Activated CD8-positive, alpha-beta memory T cell treated with anti-CD3 and anti-CD28 coated beads for 4 hours (primary cell): Measurements from ENCODE around the gene FERMT1.
"Not testable (repeated sequence)": the region's sequence is repeated elsewhere in the genome, so short reads cannot be mapped to it uniquely, and the experiment has no call there.

Experiments used
- DNase-seq, 2 donors: peaks; one replicate each; pipeline ENCODE4 v3.0.0-alpha.2; 2020; ENCODE audit warnings: low read depth in 2 of 2

The FERMT1 gene

DNA sequence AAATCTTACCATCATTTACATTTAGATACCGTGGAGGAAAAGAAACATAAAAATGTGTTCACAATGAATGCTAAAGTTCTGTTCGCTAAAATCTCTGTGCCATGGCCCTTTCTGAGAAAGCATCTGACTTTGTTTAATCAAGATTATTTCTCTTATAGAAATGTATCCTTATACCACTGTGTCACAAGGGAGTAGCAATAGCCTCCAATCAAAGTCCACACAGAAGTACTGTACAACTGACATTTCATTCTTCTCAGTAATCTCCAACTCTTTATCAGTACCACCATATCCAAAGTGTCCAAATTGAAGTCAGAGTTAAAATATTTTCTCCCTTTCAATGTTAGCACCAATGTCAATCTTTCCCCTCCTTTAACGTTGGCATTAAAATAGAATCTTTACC is 6.1 kb downstream of the FERMT1 start:
- DNase-seq = no peak

DNA sequence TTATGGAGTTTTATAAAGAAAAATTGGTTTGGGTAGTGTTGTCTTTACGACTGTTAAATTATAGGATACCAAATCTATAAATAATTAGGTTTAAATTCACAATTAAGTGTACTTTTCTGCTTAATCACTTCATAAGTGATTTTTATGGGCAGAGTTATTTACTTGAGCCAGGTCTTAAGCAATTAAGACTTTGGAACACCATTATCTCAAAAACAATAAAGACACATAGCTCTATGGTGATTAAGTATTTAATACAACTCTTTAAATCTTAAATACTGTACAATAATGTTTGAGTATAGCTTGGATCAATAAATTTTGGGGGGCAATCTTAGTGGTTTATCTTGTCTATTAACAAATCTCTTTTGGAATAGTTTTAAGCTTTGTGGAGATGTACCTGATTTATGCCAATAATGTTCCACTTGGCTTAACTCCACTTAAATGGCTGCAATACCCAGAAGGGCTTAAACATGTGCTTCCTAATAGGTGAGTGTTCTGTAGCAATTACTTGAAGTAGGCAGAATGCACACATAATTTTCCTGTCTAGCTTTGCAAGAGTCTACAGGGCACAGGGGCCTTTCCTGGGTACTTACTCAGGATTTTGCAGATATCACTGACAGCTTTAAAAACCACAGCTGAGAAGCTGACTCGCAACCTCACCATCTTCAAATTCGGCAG is 7.5 kb downstream of the FERMT1 start:
- no peak for DNase-seq

DNA sequence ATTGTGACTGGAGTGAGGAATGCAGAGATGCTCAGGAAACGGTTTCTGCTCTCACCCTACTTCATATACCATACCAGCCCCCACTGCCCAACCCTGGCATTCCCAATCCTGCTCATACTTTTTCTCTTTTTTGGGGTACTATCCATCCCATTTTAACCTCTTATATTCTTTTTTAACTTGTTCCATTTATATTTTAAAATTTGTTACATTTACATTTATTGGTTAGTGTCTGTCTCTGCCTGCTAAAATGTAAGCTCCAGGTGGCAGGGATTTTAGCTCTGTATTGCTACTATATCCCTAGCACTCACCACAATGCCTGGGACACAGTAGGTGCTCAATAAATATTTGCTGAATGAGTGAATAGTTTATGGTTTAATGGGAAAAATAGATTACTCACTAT is 8.1 kb downstream of the FERMT1 start:
- DNase-seq = no peak

DNA sequence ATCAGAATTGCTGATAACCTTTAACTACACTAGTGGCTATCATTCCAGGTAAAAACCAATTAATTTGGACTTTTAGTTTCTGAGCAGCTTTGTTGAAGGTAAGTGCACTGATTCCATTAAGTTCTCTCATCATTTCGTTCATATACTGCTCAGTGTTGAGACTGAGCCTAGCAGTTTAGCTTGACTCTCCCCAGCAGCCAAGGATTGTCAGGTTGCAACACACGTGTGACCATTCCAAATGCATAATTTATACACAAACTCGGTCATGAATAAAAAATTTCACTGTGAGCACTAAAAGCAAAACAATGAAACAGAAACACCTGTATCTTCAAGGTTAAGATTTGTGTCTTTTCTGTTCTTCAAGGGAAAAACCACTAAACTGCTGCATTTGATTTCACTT is 8.9 kb downstream of the FERMT1 start:
- DNase-seq = no peak

DNA sequence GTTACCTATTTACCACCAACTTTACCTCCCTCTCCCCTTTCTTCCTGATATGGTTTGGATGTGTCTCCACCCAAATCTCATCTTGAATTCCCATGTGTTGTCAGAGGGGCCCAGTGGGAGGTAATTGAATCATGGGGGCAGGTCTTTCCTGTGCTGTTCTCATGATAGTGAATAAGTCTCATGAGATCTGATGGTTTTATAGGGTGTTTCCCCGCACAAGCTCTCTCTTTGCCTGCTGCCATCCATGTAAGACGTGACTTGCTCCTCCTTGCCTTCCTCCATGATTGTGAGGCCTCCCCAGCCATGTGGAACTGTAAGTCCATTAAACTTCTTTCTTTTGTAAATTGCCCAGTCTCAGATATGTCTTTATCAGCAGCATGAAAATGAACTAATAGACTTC is 9.9 kb downstream of the FERMT1 start:
- DNase-seq = not testable (repeated sequence)

DNA sequence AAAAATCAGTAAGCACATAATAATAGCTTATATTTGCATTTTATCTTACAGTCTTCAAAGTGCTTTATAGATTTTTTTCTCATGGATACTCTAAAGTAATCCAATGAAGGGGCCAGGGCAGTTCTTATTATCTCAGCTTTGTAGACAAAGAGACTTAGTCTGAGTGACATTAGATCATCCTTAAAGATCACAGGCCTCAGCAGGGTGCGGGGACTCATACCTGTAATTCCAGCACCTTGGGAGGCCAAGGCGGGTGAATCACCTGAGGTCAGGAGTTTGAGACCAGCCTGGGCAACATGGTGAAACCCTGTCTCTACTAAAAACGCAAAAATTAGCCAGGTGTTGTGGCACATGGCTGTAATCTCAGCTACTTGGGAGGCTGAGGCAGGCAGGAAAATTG is 14.5 kb downstream of the FERMT1 start:
- no peak for DNase-seq

DNA sequence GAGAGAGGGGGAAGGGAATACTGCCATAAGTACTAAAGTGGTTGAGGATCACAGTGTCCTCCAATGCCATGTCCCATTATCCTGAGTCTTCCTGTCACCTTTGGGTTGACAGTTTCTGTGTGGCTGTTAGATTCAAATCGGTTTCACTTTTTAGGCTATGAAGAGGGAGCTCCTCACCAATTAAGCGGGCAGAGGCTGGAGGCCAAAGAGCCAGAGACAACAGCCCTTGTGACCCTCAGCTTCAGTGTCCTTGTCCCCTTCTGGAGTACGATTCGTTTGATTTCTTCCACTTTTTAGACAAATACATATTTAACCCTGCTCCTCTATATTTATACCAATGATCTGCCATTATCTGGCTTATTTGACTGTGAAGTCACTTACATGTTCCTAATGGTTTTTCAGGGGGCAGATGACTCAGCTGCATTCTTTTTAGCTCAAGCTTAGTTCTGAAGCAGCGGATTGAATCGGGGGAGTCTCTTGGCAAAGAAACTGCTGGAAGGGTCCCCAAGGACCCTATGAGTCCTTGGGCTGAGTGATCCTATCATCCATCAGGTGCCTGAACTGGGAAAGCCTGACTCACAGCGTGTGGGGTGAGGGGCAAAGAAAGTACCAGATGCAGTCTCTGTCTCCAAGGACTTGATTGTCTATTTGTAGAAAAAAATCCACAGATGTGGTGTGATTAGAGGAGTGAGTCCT is 18.2 kb downstream of the FERMT1 start:
- DNase-seq = no peak

DNA sequence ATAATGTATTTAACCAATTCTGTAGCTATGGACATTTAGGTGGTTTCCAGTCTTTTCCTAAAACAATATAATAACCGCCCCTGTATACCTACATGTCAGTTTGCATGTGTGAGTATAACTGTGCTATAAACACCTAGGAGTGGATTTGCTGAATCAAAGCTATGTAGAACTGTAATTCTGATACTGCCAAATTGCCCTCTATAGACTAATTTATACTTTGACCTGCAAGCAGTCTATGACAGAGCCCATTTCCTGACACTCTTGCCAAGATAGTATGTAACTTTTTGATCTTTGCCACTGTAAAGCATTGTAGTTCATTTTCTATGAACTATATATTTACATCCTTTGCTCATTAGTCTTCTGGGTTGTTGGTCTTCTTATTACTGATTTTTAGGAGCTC is 19.5 kb downstream of the FERMT1 start:
- DNase-seq = no peak

DNA sequence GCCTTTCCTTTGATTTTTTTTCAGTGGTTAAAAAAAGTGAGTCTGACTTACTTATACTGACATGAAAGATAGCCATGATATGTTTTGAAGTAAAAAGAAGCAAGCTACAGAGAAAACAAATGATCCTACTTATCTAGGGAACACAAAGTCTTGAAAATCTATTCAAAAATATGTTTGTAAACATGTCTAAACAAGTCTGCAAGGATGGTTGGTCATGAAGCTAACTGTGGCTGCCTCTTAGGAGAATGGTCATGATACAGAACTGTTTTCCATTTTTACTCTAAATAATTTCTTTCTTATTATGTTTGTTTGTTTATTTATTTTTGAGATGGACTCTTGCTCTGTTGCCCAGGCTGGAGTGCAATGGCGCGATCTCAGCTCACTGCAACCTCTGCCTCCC is 21.5 kb downstream of the FERMT1 start:
- no peak for DNase-seq

DNA sequence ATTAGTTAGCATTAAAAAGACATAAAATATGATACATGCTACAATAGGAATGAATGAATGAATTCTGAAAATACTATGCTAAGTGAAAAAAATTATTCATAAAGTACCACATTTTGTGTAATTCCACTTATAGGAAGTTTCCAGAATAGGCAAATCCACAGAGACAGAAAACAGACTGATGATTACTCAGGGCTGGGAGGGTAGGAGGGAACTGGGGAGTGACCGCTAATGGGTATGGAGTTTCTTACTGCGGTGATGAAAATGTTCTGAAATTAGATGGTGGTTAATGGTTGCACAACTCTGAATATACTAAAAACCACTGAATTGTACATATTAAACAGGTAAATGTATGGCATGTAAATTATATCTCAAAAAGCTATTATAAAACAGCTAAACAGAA is 22.6 kb downstream of the FERMT1 start:
- no peak for DNase-seq

DNA sequence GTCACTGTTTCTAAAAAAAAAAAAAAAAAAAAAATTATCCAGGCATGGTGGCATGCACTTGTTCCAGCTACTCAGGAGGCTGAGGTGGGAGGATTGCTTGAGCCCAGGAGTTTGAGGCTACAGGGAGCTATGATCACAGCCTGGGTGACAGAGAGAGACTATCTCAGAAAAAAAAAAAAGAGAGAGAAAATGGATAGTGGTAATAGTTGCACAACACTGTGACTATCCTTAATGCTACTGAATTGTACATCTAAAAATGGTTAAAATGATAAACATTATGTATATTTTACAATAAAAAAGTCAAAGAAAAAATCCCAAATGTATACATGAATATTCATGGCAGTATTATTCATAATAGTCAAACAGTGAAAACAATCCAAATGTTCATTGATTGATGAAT is 23.0 kb downstream of the FERMT1 start:
- DNase-seq = no peak

DNA sequence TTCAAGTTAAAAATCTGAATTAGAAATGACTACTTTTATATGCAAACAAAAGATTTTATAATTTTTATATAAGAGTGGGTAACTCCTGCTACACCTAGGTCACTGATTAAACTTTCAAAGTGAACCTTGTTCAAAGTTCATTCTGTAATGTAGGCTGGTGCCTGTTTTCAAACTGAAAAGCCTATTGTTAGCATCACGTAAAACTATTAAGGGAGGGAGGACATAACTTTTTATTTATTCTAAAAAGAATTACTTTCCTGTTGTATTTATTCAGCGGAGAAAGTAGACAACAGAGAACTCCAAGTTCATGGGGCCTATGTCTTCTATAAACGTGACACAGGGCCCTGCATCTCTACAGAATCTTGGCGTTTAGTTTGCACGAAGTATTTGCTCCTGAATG is 27.4 kb downstream of the FERMT1 start:
- no peak for DNase-seq

DNA sequence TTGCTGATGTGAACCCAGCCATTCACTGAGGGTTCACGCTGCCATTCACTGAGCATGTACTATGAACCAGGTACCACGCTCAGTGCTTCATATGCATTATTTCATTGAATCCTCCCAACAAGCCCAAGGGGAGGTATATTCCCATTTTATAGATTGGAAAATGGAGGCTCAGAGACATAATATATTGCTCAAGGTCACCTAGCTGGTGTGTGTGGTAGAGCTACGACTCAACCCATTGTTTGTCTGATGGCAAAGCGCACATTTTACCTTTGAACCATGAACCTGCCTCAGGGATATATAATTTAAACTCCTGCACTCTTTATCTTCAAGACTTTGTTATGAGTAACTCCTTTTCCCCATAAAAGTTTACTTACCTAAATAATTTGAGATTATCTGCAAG is 28.3 kb downstream of the FERMT1 start:
- no peak for DNase-seq

DNA sequence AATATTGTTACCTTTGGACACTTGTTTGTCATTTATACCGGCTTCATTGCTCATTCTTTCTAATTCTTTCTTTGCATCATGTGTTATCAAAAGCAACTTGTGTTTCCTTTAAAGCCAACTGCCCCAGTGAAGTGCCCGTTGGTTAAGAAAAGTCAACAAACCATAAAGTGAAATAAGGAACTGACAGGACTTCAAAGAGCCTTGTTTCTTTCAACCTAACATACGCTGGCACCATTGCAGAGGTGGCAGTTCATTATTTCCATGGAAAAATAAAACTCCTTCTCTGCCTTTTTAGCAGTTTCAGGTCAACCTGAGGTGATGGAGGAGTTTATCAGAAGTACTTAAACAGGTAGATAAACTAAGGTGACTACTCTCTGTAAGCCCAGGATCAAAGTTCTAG is 28.8 kb downstream of the FERMT1 start:
- no peak for DNase-seq

DNA sequence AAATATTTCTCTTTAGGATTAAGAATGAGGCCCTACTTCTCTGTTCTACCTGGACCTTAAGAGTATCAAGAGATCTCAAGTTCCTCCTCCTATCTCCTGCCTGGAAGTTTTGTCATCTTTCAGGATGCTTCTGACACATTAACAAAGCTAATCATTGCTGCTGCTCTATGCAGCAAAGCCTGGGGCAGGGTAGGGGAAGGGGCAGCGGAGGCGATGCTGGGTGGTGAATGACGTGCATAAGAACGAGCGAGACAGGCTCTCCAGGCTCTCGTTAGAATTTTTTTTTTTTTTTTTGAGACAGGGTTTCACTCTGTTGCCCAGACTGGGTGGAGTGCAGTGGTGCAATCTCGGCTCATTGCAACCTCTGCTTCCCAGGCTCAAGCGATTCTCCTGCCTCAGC is 31.2 kb downstream of the FERMT1 start:
- no peak for DNase-seq

DNA sequence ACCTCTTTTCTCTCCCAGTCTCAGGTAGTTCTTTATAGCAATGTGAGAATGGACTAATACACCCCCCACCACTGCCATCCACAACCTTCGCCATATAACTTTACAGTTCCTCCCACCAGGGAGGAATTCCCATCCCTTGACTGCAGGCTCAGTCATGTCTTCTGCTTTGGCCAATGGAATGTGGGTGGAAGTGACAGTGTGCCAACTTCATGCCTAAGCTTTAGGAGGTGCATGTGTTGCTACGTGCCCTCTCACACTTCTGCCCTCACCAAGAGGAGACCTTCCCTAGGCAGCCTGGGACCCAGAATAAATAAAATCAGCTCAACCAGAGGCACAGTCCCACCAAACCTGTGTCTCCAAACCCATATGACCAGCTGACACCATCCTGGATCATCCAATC is 36.0 kb downstream of the FERMT1 start:
- no peak for DNase-seq

DNA sequence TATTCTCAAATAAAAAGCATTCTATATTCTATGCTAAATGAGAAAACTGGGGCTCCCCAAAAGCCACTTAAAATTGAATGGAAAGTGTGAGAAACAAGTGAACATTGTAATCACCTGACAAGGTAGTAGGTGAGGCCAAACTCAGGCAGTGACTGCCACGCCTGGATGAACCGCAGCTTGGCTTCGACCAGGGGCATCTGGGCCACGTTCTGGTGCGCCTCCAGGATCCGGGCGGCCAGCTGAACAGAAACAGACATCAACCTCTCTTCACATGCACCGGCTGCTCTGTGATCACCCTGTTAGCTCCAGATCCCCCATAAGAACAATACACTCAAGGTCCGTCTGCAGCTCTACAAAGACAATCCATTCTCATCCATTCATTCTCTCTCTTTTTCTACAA is 38.9 kb downstream of the FERMT1 start:
- DNase-seq = no peak

DNA sequence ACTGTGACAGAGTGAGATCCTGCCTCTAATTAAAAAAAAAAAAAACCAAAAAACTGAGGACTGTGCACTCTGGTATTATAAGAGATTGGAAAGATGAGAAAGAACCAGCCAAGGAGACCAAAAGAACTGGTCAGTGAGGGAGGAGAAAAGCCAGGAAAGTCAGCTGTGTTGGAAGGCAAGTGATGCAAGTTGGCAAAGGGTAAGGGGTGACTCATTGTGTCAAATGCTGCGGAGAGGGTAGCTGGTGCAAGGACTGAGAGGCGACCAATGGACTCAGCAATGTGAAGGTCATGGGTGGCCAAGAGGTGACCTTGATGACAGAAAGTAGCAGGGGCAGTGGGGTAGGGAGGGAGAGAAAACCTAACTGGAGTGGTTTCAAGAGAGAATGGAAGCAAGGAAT is 41.6 kb downstream of the FERMT1 start:
- no peak for DNase-seq

DNA sequence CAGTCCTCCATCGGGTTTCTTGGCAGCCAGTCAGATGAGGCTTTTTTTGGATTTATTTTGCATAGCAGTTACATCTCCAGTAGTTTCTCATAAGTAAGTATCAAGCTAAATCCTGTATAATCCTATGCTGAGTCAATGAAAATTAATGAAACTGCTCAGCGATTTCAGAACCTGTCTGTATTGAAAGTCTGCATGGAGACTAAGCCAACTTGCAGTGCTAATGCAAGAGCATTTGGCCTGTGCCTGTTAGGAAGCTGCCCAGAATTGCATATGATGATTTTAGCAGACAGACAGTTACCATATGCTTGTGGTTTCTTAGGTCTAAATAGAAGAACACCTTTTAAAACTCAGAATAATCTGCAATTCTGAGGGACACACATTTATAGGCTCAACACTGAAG is 43.8 kb downstream of the FERMT1 start:
- DNase-seq = no peak

DNA sequence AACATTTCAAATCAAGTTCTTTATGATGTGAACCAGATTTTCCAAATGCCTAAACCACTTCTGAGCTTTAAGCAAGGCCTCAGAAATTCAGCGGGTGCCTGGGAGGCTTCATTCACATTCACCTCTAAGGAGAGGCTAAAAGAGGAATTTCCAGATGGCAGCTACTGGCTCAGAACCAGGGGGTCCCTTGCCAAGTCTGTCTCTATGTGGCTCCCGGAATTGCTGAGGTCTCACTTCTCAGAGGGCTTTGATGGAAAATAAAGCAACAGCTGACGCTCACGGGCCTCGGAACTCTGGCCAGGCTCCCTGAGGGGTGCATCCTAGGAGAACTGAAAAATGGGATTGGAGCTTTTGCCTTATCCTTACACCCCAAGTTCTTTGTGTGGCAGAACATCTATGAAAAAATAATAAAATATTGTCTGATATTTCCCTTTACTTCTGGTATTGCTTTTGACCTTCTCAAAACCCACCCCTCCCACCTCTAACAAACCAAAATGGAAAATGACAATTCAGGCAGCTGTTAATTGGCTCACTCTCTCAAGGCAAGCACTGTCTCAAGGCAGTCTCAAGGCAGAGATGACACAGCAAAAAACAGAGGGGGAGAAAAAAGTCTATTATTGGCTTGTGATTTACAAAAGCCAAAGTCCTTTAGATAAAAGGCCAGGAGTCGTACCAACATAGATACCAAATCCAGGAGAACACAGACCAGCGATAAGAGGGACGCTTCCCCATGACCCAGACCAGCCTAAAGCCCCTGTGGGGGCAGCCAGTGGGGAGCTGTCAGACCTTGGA is 47.2 kb downstream of the FERMT1 start:
- DNase-seq = no peak

DNA sequence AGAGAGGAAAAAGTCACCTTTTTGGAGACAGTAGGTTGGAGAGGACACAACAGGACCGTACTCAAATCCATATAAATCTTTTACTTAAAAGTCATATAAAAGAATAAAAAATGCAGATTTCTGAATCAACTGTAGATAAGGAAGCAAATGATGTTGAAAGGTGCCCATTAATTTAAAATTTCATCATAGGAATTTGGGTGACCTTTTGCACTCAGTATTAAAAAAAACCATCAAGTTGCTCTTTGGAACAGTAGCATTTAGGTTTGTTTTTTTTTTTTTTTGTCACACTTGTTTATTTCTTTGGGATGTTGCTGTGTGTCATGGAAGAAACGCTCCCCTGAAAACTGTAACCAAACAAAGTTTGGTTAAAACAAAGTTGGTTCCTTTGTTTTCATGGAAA is 48.0 kb downstream of the FERMT1 start:
- DNase-seq = no peak

DNA sequence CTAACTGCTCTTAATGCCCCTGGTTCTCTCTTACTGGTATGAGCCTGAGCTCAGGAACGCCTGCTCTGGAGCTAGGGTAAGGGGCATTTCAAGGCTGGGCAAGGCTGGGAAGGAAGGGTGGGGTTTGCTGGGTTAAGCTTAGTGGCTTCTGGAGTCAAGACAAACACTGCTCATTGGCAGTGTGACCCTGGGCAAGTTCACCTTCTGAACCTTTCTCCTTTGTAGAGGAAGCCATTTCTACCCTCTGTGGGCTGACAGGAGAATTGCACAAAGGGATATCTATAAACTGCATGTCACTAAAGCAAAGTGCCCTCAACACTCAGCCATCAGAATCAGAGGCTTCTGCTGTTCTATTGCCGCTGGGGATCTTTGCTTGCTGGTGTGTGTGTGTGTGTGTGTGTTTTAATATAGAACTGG is 48.7 kb downstream of the FERMT1 start:
- no peak for DNase-seq
